Neural progenitor cell (in vitro differentiated cells): ENCODE data around the gene ITCH.

Source experiments
- CTCF ChIP-seq: fragments of 200-600 bp; sonication (generic); IDR thresholded peaks from 2 replicates; pipeline ENCODE4 v1.5.1; 2017; ENCODE audit warnings: antibody characterized with exemption, mild to moderate bottlenecking
- EZH2phosphoT487 ChIP-seq: fragments of 200-600 bp; sonication (generic); IDR thresholded peaks from 2 replicates; pipeline ENCODE4 v1.6.1; 2017; ENCODE audit warnings: antibody characterized with exemption

- no peak for TF ChIP-seq EZH2phosphoT487
- TF ChIP-seq CTCF, result no peak
Observed at GRCh38 chr20:34549291-34549928, 186.3 kb downstream of the ITCH start.
